ENCODE measurements around the gene MBNL1. TPM values are rescaled to one million over a fixed set of nuclear protein-coding genes. Genes with fewer than 3 reads are reported as not detected.

The MBNL1 gene
- total and polyA plus RNA-seq, 2 donors (not counting 3 experiments of a cell fraction or from before 2014, with no cell fraction given), result 179 to 362 TPM

DNA sequence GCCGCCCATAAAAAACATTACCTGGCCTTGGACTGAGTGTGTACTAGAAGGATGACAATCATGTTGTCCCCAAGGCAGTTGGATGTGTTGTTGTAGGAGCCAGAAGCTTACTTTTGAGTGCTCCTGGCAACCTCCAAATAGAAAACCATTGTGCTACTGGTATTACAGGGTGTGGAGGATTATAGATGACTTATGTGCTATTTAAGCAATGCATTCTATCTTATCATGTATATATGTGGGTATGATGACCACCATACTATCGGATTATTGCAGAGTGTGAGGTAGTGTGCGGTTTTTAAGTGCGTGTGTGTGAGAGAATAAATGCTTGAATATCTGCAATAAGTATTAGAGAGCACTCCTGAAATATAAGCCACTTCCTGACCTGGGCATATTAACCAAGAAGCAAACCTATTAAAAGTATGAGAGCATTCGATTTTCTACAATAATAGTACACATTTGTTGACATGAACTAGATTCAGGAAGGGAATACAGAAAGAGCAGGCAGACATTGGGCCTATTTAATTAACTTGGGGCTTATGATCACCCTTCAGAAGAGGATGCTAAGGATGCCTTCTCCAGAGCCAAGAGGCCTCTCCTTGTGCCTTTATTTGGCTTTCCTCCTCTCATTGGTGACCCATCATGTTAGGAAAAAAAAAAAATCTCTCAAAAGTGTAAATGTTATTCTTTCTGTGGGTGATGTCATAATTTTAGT is 11.7 kb upstream of the MBNL1 start:
- intact Hi-C loops (cut with micrococcal nuclease), result no loop called here
- Histone ChIP-seq H3K9me1 (replicated peaks; ENCODE audit: control insufficient read depth, extremely low read depth, insufficient read depth, low read length) (no peaks in the 10 kb centered on the region), H3K79me2 (ENCODE audit: control insufficient read depth, insufficient read depth, low read length) (no peaks in the 10 kb centered on the region), H3K4me2 (ENCODE audit: insufficient read depth, low read length) (no peak overlapping the region), H3K27ac (ENCODE audit: insufficient read depth, low read depth, low read length) (no peak overlapping the region), H4K20me1 (replicated peaks; ENCODE audit: control insufficient read depth, extremely low read depth, insufficient read depth, low read length) (no peaks in the 10 kb centered on the region), H3K9ac (replicated peaks; ENCODE audit: extremely low read depth, insufficient read depth, low read length) (no peak overlapping the region), H3K4me1 (ENCODE audit: control insufficient read depth, extremely low read depth, insufficient read depth, low read length) (peaks cover 4% of the 10 kb centered on the region), H3K27me3 (ENCODE audit: control insufficient read depth in 2 of 2, insufficient read depth in 2 of 2, low read length in 2 of 2) (no peaks in the 10 kb centered on the region), H3K9me3 (replicated peaks; ENCODE audit: control insufficient read depth, insufficient read depth, low read length) (no peaks in the 10 kb centered on the region), H3K4me3 (replicated peaks in 1 of 3; ENCODE audit: insufficient read depth in 1 of 3, low read depth in 1 of 3, low read length in 3 of 3) (no peak overlapping the region), H2AFZ (ENCODE audit: low read depth, low read length) (no peak overlapping the region), H3K36me3 (ENCODE audit: control insufficient read depth in 2 of 2, extremely low read depth in 1 of 2, insufficient read depth in 2 of 2, low read length in 2 of 2) (no peaks in the 10 kb centered on the region)
- BruUV-seq (replicated peaks), result no TSS peak
- dilution Hi-C loops (cut with MboI; ENCODE audit: extremely low pct_ligation_motif_present, low sequenced_read_pairs), result no loop called here
- CTCF ChIA-PET, result interaction anchor here (1.4 kb wide), 1 partner anchor 11 kb away, joined by 5 read pairs; no protein-coding TSS in a partner anchor
- TF ChIP-seq GATA2 (IDR thresholded peaks at IDR 0.05; ENCODE audit: insufficient read depth, insufficient read length, low read depth, low read length) (no peak), EZH2 (IDR thresholded peaks at IDR 0.05; ENCODE audit: borderline replicate concordance, low read depth, low read length, severe bottlenecking) (no peak), POLR2A (IDR thresholded peaks at IDR 0.05; ENCODE audit: low read depth, low read length) (no peak), JUN (IDR thresholded peaks at IDR 0.05; ENCODE audit: borderline replicate concordance, insufficient read depth, insufficient read length, low read depth) (no peak), FOS (IDR thresholded peaks at IDR 0.05; ENCODE audit: borderline replicate concordance, insufficient read depth, low read length) (no peak), MYC (IDR thresholded peaks at IDR 0.05; ENCODE audit: low read depth, low read length) (no peak), POLR2AphosphoS5 (IDR thresholded peaks at IDR 0.05; ENCODE audit: insufficient read depth, low read depth, low read length) (no peak)
- TF ChIP-seq, protein P1, sequence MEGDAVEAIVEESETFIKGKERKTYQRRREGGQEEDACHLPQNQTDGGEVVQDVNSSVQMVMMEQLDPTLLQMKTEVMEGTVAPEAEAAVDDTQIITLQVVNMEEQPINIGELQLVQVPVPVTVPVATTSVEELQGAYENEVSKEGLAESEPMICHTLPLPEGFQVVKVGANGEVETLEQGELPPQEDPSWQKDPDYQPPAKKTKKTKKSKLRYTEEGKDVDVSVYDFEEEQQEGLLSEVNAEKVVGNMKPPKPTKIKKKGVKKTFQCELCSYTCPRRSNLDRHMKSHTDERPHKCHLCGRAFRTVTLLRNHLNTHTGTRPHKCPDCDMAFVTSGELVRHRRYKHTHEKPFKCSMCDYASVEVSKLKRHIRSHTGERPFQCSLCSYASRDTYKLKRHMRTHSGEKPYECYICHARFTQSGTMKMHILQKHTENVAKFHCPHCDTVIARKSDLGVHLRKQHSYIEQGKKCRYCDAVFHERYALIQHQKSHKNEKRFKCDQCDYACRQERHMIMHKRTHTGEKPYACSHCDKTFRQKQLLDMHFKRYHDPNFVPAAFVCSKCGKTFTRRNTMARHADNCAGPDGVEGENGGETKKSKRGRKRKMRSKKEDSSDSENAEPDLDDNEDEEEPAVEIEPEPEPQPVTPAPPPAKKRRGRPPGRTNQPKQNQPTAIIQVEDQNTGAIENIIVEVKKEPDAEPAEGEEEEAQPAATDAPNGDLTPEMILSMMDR (IDR thresholded peaks at IDR 0.05; ENCODE audit: extremely low read depth in 1 of 2, insufficient read depth in 1 of 2, low read depth in 1 of 2, low read length in 2 of 2), result no peak
- TF ChIP-seq, protein P2, sequence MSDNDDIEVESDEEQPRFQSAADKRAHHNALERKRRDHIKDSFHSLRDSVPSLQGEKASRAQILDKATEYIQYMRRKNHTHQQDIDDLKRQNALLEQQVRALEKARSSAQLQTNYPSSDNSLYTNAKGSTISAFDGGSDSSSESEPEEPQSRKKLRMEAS (IDR thresholded peaks at IDR 0.05; ENCODE audit: insufficient read depth, insufficient read length), result no peak
- FAIRE-seq (no peak), DNase-seq (ENCODE audit: low read depth, low spot score) (no peak)
- POLR2A ChIA-PET, result no interaction called here
